Endothelial cell of umbilical vein (primary cell): ENCODE data around the gene UGT1A9. TPM values are rescaled to one million over a fixed set of nuclear protein-coding genes. Genes with fewer than 3 reads are reported as not detected.

Source experiments
- BruUV-seq: library from RNA; stranded (reverse); fragments of 400-500 nt; replicated peaks from 2 replicates; lab custom pipeline; 2021; lab: Mats Ljungman, UMichigan
- CTCF ChIA-PET: fragments of 300-600, 350-600 bp; sonication (Branson Sonifier 250); formaldehyde crosslinking; loops from one replicate; lab custom pipeline; 2021; ENCODE audit warnings: antibody characterized with exemption, inconsistent platforms; lab: Charles Lee
- POLR2A ChIA-PET: fragments of 300-600, 350-600 bp; sonication (Branson Sonifier 250); formaldehyde crosslinking; loops from one replicate; lab custom pipeline; 2021; ENCODE audit warnings: antibody characterized with exemption, inconsistent platforms; lab: Charles Lee
- DNase-seq: peaks from one replicate; pipeline ENCODE4 v3.0.0-alpha.2; 2011; ENCODE audit warnings: low read depth, low spot score
- FAIRE-seq: peaks from 2 replicates; lab custom pipeline; 2011; peaks lifted over from hg19 to GRCh38; lab: Jason Lieb, UNC
- H2AFZ ChIP-seq: 2 replicates; pipeline ENCODE4 v1.6.0; 2012; ENCODE audit warnings: low read depth, low read length, control low read depth, inconsistent platforms
- H3K27ac ChIP-seq: 2 replicates; pipeline ENCODE4 v1.5.1; 2011; ENCODE audit warnings: low read depth, mild to moderate bottlenecking, control low read depth, low read length, moderate library complexity; ENCODE audit not compliant: insufficient read depth
- H3K27me3 ChIP-seq, 2 experiments: 2 replicates each; pipeline versions ENCODE4 v1.6.0 to v1.6.1; 2011; ENCODE audit warnings: low read length in 2 of 2, mixed read lengths in 1 of 2; ENCODE audit not compliant: control insufficient read depth in 2 of 2, insufficient read depth in 2 of 2
- H3K36me3 ChIP-seq, 2 experiments: 2 replicates in 1 of 2; 3 replicates in 1 of 2; pipeline ENCODE4 v1.5.1; 2011; ENCODE audit warnings: low read length in 2 of 2, mild to moderate bottlenecking in 1 of 2, moderate library complexity in 1 of 2; ENCODE audit not compliant: control insufficient read depth in 2 of 2, insufficient read depth in 2 of 2; ENCODE audit errors: extremely low read depth in 1 of 2
- H3K4me1 ChIP-seq: 3 replicates; pipeline ENCODE4 v1.5.1; 2011; ENCODE audit warnings: mild to moderate bottlenecking, low read length; ENCODE audit not compliant: control insufficient read depth, insufficient read depth; ENCODE audit errors: extremely low read depth
- H3K4me2 ChIP-seq: 2 replicates; pipeline ENCODE4 v1.6.1; 2011; ENCODE audit warnings: low read length, control low read depth, mixed read lengths; ENCODE audit not compliant: insufficient read depth
- H3K4me3 ChIP-seq, 3 experiments: fragments of 200-600 bp in 1 of 3; sonication (generic), shearing (Covaris generic) in 1 of 3; replicated peaks in 1 of 3; 2 replicates each; pipeline ENCODE4 v1.5.1; 2011 to 2016; ENCODE audit warnings: control low read depth in 3 of 3, low read length in 3 of 3, mild to moderate bottlenecking in 2 of 3, inconsistent platforms in 1 of 3, low read depth in 1 of 3, moderate library complexity in 1 of 3; ENCODE audit not compliant: insufficient read depth in 1 of 3
- H3K79me2 ChIP-seq: 2 replicates; pipeline ENCODE4 v1.6.0; 2012; ENCODE audit warnings: low read length, inconsistent platforms; ENCODE audit not compliant: control insufficient read depth, insufficient read depth
- H3K9ac ChIP-seq: replicated peaks from 2 replicates; pipeline ENCODE3; 2011; ENCODE audit warnings: low read length, control low read depth; ENCODE audit not compliant: insufficient read depth; ENCODE audit errors: extremely low read depth
- H3K9me1 ChIP-seq: replicated peaks from 3 replicates; pipeline ENCODE4 v1.6.0; 2011; ENCODE audit warnings: mild to moderate bottlenecking, low read length; ENCODE audit not compliant: control insufficient read depth, insufficient read depth; ENCODE audit errors: extremely low read depth
- H3K9me3 ChIP-seq: replicated peaks from 2 replicates; pipeline ENCODE4 v1.5.1; 2012; ENCODE audit warnings: low read length, inconsistent platforms; ENCODE audit not compliant: control insufficient read depth, insufficient read depth
- H4K20me1 ChIP-seq: replicated peaks from 2 replicates; pipeline ENCODE3; 2011; ENCODE audit warnings: mild to moderate bottlenecking, low read length; ENCODE audit not compliant: control insufficient read depth, insufficient read depth; ENCODE audit errors: extremely low read depth
- EZH2 ChIP-seq: IDR thresholded peaks from 2 replicates; pipeline ENCODE4 v1.6.1; 2012; ENCODE audit warnings: borderline replicate concordance, low read depth, mild to moderate bottlenecking, moderate library complexity, low read length, inconsistent platforms; ENCODE audit not compliant: severe bottlenecking
- FOS ChIP-seq: IDR thresholded peaks from 2 replicates; pipeline ENCODE4 v1.6.1; 2011; ENCODE audit warnings: mild to moderate bottlenecking, low read length, moderate library complexity, borderline replicate concordance; ENCODE audit not compliant: insufficient read depth
- GATA2 ChIP-seq: IDR thresholded peaks from 2 replicates; pipeline ENCODE4 v1.7.0; 2011; ENCODE audit warnings: low read depth, mild to moderate bottlenecking, moderate library complexity, mixed read lengths, low read length; ENCODE audit not compliant: insufficient read length, insufficient read depth
- JUN ChIP-seq: IDR thresholded peaks from 2 replicates; pipeline ENCODE4 v1.6.1; 2011; ENCODE audit warnings: borderline replicate concordance, low read depth; ENCODE audit not compliant: insufficient read length, insufficient read depth
- MYC ChIP-seq: IDR thresholded peaks from one replicate; pipeline ENCODE4 v1.6.1; 2011; ENCODE audit warnings: mild to moderate bottlenecking, low read depth, low read length
- POLR2A ChIP-seq: IDR thresholded peaks from 2 replicates; pipeline ENCODE4 v1.6.1; 2012; ENCODE audit warnings: low read depth, mild to moderate bottlenecking, control low read depth, low read length
- POLR2AphosphoS5 ChIP-seq: IDR thresholded peaks from 2 replicates; pipeline ENCODE4 v1.6.1; 2012; ENCODE audit warnings: low read depth, mild to moderate bottlenecking, control low read depth, low read length, moderate library complexity; ENCODE audit not compliant: insufficient read depth
- dilution Hi-C: fragments of 300-500 bp; cut with MboI; formaldehyde crosslinking; loops from one replicate; pipeline ENCODE4 v1.15.0; 2019; ENCODE audit warnings: low sequenced_read_pairs; ENCODE audit not compliant: extremely low pct_ligation_motif_present
- intact Hi-C: fragments of 100-400 bp; cut with micrococcal nuclease; formaldehyde crosslinking; loops from one replicate; pipeline ENCODE4 v1.10.0; 2022
- polyA plus RNA-seq, 4 experiments: library from polyadenylated mRNA; depleted of rRNA in 3 of 4; stranded (reverse) in 3 of 4; unstranded in 1 of 4; fragments of >200 nt; gene quantifications; 2 replicates each; pipeline versions ENCODE4 v1.2.1 to v1.2.3, GENCODE V29; 2011 to 2012; ENCODE audit warnings: missing spikeins in 1 of 4
- total RNA-seq: library from RNA; stranded (reverse); gene quantifications from 2 replicates; pipeline ENCODE4 v1.2.3, GENCODE V29; 2021
- TF ChIP-seq, protein P1 (sequence below), 2 donors: IDR thresholded peaks; 1 replicate in 1 of 2; 2 replicates in 1 of 2; pipeline ENCODE4 v1.5.1; 2011; ENCODE audit warnings: low read length in 2 of 2, mild to moderate bottlenecking in 2 of 2, moderate library complexity in 2 of 2, control low read depth in 1 of 2, inconsistent platforms in 1 of 2, low read depth in 1 of 2; ENCODE audit not compliant: insufficient read depth in 1 of 2; ENCODE audit errors: extremely low read depth in 1 of 2
- TF ChIP-seq, protein P2 (sequence below): IDR thresholded peaks from 2 replicates; pipeline ENCODE4 v1.6.1; 2011; ENCODE audit not compliant: insufficient read depth, insufficient read length

Gene UGT1A9
- total and polyA plus RNA-seq, 2 donors (not counting 3 experiments of a cell fraction or from before 2014, with no cell fraction given): not detected

DNA sequence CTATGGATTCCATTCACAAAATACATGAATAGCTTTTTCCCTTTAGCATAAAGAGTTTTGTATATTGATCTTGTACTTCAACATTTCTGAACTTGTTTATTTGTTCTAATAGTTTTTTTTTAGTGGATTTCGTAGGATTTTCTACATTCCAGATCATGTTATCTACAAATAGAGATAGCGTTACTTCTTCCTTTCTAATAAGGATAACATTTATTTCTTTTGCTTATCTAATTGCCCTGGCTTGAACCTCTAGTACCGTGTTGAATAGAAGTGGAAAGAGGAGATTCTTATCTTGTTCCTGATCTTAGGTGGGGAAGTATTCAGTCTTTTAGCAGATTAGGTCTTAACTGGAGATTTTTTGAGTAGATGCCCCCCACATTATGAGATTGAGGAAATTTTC is 30.5 kb downstream of the UGT1A9 start:
- H3K79me2 ChIP-seq: no peaks in the 10 kb centered on the region
- H3K27me3 ChIP-seq: no peaks in the 10 kb centered on the region
- H3K27ac ChIP-seq: no peak overlapping the region
- no peaks in the 10 kb centered on the region for H4K20me1 ChIP-seq
- BruUV-seq: no TSS peak
- dilution Hi-C loops: no loop called here
- H3K9me3 ChIP-seq: no peaks in the 10 kb centered on the region
- H3K4me2 ChIP-seq: no peak overlapping the region
- no peaks in the 10 kb centered on the region for H3K36me3 ChIP-seq
- intact Hi-C loops: no loop called here
- no peak overlapping the region for H3K4me3 ChIP-seq
- DNase-seq (no peak), FAIRE-seq (no peak)
- no peak overlapping the region for H3K9ac ChIP-seq
- H2AFZ ChIP-seq: no peak overlapping the region
- peaks cover 4% of the 10 kb centered on the region for H3K4me1 ChIP-seq
- CTCF ChIA-PET: interaction anchor here (1.0 kb wide), 1 partner anchor 9 kb away, joined by 5 read pairs; no protein-coding TSS in a partner anchor
- POLR2A ChIA-PET: no interaction called here
- no peaks in the 10 kb centered on the region for H3K9me1 ChIP-seq
- no peak for TF ChIP-seq FOS
- TF ChIP-seq POLR2A: no peak
- no peak for TF ChIP-seq JUN
- no peak for TF ChIP-seq MYC
- TF ChIP-seq, protein P1, sequence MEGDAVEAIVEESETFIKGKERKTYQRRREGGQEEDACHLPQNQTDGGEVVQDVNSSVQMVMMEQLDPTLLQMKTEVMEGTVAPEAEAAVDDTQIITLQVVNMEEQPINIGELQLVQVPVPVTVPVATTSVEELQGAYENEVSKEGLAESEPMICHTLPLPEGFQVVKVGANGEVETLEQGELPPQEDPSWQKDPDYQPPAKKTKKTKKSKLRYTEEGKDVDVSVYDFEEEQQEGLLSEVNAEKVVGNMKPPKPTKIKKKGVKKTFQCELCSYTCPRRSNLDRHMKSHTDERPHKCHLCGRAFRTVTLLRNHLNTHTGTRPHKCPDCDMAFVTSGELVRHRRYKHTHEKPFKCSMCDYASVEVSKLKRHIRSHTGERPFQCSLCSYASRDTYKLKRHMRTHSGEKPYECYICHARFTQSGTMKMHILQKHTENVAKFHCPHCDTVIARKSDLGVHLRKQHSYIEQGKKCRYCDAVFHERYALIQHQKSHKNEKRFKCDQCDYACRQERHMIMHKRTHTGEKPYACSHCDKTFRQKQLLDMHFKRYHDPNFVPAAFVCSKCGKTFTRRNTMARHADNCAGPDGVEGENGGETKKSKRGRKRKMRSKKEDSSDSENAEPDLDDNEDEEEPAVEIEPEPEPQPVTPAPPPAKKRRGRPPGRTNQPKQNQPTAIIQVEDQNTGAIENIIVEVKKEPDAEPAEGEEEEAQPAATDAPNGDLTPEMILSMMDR (IDR thresholded peaks at IDR 0.05; ENCODE audit: extremely low read depth in 1 of 2, insufficient read depth in 1 of 2, low read depth in 1 of 2, low read length in 2 of 2): no peak
- no peak for TF ChIP-seq EZH2
- TF ChIP-seq GATA2: no peak
- TF ChIP-seq POLR2AphosphoS5: no peak
- TF ChIP-seq, protein P2, sequence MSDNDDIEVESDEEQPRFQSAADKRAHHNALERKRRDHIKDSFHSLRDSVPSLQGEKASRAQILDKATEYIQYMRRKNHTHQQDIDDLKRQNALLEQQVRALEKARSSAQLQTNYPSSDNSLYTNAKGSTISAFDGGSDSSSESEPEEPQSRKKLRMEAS: no peak
